ENCODE results near the gene MAP2K6. TPM values are rescaled to one million over a fixed set of nuclear protein-coding genes. Genes with fewer than 3 reads are reported as not detected.

Gene MAP2K6
- total RNA-seq, 1 donor: 0.43 TPM

DNA sequence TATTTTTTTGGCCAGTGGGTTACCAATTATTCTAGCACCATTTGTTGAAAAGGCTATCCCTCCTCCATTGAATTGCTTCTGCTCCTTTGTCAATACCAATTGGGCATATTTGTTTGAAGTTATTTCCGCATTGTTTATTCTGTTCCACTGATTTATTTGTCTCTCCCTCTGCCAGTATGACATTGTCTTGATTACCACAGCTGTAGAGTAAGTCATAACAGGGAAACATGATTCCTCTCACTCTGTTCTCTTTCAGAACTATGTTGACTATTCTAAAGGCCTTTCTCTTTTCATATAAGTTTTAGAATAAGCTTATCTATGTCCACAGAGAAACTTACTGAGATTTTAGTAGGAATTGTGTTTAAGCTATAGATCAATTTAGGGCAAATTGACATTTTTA is 94.3 kb downstream of the MAP2K6 start:
- H3K4me3 ChIP-seq (ENCODE audit: low read depth, low read length): no peak overlapping the region
- DNase-seq (ENCODE audit: low read depth): no peak

GRCh38 chr17:69511250-69511649 is 96.8 kb downstream of the MAP2K6 start:
- DNase-seq (ENCODE audit: low read depth): no peak
- no peak overlapping the region for H3K4me3 ChIP-seq (ENCODE audit: low read depth, low read length)
- TF ChIP-seq, protein P1, sequence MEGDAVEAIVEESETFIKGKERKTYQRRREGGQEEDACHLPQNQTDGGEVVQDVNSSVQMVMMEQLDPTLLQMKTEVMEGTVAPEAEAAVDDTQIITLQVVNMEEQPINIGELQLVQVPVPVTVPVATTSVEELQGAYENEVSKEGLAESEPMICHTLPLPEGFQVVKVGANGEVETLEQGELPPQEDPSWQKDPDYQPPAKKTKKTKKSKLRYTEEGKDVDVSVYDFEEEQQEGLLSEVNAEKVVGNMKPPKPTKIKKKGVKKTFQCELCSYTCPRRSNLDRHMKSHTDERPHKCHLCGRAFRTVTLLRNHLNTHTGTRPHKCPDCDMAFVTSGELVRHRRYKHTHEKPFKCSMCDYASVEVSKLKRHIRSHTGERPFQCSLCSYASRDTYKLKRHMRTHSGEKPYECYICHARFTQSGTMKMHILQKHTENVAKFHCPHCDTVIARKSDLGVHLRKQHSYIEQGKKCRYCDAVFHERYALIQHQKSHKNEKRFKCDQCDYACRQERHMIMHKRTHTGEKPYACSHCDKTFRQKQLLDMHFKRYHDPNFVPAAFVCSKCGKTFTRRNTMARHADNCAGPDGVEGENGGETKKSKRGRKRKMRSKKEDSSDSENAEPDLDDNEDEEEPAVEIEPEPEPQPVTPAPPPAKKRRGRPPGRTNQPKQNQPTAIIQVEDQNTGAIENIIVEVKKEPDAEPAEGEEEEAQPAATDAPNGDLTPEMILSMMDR (IDR thresholded peaks at IDR 0.05; ENCODE audit: insufficient read depth, low read depth, low read length): no peak

More for the DNA sequence above, 94.3 kb downstream of the MAP2K6 start:
- TF ChIP-seq, protein P1 (IDR thresholded peaks at IDR 0.05; ENCODE audit: insufficient read depth, low read depth, low read length): no peak

DNA sequence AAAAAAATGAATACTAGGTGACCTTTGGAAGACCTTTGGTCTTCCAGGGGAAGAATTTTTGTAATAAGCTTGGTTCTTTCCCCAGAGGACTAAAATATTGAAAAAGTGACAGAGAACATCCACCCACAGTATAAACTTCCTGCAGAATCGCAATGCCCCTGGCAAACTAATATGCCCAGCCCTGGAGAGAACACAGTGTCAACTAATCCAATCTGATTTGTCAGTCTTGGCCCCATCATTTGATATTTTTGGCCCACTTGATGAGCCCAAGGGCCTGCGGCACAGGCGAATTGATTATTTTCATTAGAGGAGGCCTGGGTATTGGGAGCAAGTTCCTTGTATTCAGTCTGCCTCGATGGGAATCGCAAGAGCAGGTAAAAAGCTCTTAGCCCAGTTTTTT is 98.4 kb downstream of the MAP2K6 start:
- TF ChIP-seq, protein P1 (IDR thresholded peaks at IDR 0.05; ENCODE audit: insufficient read depth, low read depth, low read length): no peak
- no peak for DNase-seq (ENCODE audit: low read depth)
- no peak overlapping the region for H3K4me3 ChIP-seq (ENCODE audit: low read depth, low read length)

- no peak for DNase-seq (ENCODE audit: low read depth)
- TF ChIP-seq, protein P1 (IDR thresholded peaks at IDR 0.05; ENCODE audit: insufficient read depth, low read depth, low read length): no peak
Observed at GRCh38 chr17:69516225-69516624, 101.7 kb downstream of the MAP2K6 start.

GRCh38 chr17:69516911-69517310 is 102.4 kb downstream of the MAP2K6 start:
- no peak overlapping the region for H3K4me3 ChIP-seq (ENCODE audit: low read depth, low read length)
- TF ChIP-seq, protein P1 (IDR thresholded peaks at IDR 0.05; ENCODE audit: insufficient read depth, low read depth, low read length): no peak
- DNase-seq (ENCODE audit: low read depth): no peak

More at GRCh38 chr17:69516225-69516624, 101.7 kb downstream of the MAP2K6 start:
- no peak overlapping the region for H3K4me3 ChIP-seq (ENCODE audit: low read depth, low read length)

DNA sequence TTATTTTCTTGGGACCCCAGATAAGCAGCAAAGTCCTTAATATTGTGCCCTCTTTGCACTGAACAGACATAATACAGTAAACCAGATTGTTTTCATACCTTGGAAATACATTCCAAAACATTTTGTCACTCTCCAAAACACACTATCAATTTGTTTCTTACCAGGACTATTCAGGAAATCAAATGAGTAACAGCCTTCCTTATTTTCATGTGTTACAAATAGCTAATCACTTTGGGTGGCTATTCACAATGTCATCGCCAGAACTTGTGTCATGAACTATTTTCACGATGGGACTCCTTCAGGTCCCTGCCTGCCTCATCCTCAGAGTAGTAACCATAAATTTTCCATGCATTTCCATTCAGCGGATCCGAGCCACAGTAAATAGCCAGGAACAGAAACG is 104.5 kb downstream of the MAP2K6 start:
- TF ChIP-seq, protein P1 (IDR thresholded peaks at IDR 0.05; ENCODE audit: insufficient read depth, low read depth, low read length): no peak
- no peak for DNase-seq (ENCODE audit: low read depth)
- H3K4me3 ChIP-seq (ENCODE audit: low read depth, low read length): no peak overlapping the region

GRCh38 chr17:69523244-69523861 is 108.9 kb downstream of the MAP2K6 start:
- peak overlapping the region; percentile 23 for H3K4me3 ChIP-seq (ENCODE audit: low read depth, low read length)
- peak; percentile 58 for DNase-seq (ENCODE audit: low read depth)
- TF ChIP-seq, protein P1 (IDR thresholded peaks at IDR 0.05; ENCODE audit: insufficient read depth, low read depth, low read length): peak; percentile 81

All from fibroblast of villous mesenchyme (primary cell).